ENCODE data around the gene OR2B3. TPM values are rescaled to one million over a fixed set of nuclear protein-coding genes. Genes with fewer than 3 reads are reported as not detected.
"Not testable (repeated sequence)": the region's sequence is repeated elsewhere in the genome, so short reads cannot be mapped to it uniquely, and the experiment has no call there.

OR2B3 gene
- total RNA-seq (2012; rRNA removed) = not detected in 2 replicates

DNA sequence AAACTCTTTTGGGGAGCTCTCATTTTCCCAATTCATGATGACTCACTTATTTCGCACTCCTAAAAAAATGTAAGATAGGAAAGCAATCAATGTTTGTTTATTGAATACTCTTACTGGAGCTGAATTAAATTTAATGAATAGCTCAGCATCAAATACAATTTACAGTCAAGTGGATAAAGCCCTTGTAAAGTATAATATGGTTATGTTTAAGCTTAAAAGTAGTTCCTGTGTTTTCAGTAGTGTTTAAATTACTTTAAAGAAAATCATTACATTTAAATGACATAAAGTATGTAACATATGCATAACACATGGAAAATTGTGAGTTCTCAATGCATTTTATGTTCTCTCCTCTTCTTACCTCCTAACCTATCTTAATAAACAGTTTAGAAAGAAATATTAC is at the start of gene OR2B3:
TSS of gene OR2B3 (minus strand) at position 101 of the 400 bp plus-strand sequence. CDS start at position 36, 65 bp downstream.
- Histone ChIP-seq H3K4me3 (ENCODE audit: low read length) (no peak within 1 kb of the TSS), H3K9me3 (replicated peaks; ENCODE audit: low read length) (no peaks in the 10 kb centered on the region), H3K4me2 (ENCODE audit: low read length) (no peak within 1 kb of the TSS), H3K36me3 (ENCODE audit: insufficient read depth, low read length) (no peaks in the 10 kb centered on the region), H3K27me3 (ENCODE audit: control insufficient read depth, insufficient read depth, low read length) (no peaks in the 10 kb centered on the region), H3K4me1 (ENCODE audit: control insufficient read depth, insufficient read depth, low read length) (no peaks in the 10 kb centered on the region), H3K9ac (ENCODE audit: low read depth, low read length) (no peak within 1 kb of the TSS)

- no peak overlapping the region for H3K9ac ChIP-seq (ENCODE audit: low read depth, low read length)
- H3K4me1 ChIP-seq (ENCODE audit: control insufficient read depth, insufficient read depth, low read length) = no peaks in the 10 kb centered on the region
- peaks cover 5% of the 10 kb centered on the region for H3K9me3 ChIP-seq (replicated peaks; ENCODE audit: low read length)
- H3K4me2 ChIP-seq (ENCODE audit: low read length) = no peak overlapping the region
- H3K27me3 ChIP-seq (ENCODE audit: control insufficient read depth, insufficient read depth, low read length) = no peaks in the 10 kb centered on the region
- no peaks in the 10 kb centered on the region for H3K36me3 ChIP-seq (ENCODE audit: insufficient read depth, low read length)
- no peak overlapping the region for H3K4me3 ChIP-seq (ENCODE audit: low read length)
Observed at GRCh38 chr6:29131691-29132090, 44.6 kb upstream of the OR2B3 start.

DNA sequence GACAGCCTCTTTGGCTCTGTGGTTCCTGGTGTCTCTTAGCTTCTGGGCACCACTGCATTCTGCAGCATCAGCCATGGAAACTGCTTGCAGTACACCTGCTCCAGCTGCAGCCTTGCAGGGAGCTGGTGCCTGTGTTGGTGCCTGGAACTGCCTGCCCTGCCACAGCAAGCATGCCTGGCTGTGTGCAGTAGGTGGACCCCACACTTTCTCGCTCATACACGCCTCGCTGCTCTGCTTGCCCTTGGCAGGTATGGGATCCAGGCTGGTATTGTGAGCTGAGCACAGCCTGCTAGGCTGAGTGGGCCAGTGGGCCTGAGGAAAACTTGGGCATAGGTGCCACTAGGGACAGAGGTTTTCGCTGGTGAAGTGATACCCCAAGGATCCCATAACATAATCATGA is 43.5 kb upstream of the OR2B3 start:
- no peaks in the 10 kb centered on the region for H3K4me1 ChIP-seq (ENCODE audit: control insufficient read depth, insufficient read depth, low read length)
- H3K27me3 ChIP-seq (ENCODE audit: control insufficient read depth, insufficient read depth, low read length) = no peaks in the 10 kb centered on the region
- H3K9ac ChIP-seq (ENCODE audit: low read depth, low read length) = no peak overlapping the region
- H3K4me2 ChIP-seq (ENCODE audit: low read length) = no peak overlapping the region
- H3K9me3 ChIP-seq (replicated peaks; ENCODE audit: low read length) = peaks cover 5% of the 10 kb centered on the region
- H3K4me3 ChIP-seq (ENCODE audit: low read length) = no peak overlapping the region
- no peaks in the 10 kb centered on the region for H3K36me3 ChIP-seq (ENCODE audit: insufficient read depth, low read length)

DNA sequence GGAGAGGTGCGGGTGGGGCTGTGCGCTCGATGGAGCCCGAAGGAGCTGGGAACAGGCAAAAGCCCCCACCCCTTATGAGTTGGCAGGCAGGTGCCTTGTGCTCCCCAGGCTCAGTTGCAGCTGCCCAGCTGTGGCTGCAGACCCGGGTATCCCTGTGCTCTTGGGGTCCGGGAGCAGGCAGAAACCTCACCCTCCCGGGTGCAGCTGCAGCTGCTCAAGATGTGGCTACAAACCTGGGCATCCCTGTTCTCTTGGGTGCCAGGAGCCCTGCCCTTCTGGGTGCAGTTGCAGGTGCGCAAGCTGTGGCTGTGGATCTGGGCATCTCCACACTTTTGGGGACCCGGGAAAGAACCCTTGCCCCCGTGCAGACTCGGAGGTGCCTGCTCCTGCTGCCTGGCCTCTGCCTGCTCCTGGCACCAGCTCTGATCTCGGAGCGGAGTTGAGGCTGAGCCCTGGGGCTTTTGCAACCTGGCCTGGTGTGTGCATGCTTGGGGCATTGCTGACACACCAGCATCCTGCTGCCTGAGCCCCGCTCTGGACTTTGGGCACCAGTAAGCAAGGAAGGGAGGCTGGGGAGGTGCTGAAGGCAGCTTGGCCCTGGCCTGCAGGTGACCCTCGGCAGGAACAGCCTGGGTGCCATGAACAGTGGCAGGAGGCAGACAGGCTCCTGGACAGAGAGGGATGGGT is 42.4 kb upstream of the OR2B3 start:
- Histone ChIP-seq H3K36me3 (ENCODE audit: insufficient read depth, low read length) (no peaks in the 10 kb centered on the region), H3K9ac (ENCODE audit: low read depth, low read length) (no peak overlapping the region), H3K4me3 (ENCODE audit: low read length) (no peak overlapping the region), H3K9me3 (replicated peaks; ENCODE audit: low read length) (peaks cover 5% of the 10 kb centered on the region), H3K27me3 (ENCODE audit: control insufficient read depth, insufficient read depth, low read length) (no peaks in the 10 kb centered on the region), H3K4me1 (ENCODE audit: control insufficient read depth, insufficient read depth, low read length) (no peaks in the 10 kb centered on the region), H3K4me2 (ENCODE audit: low read length) (no peak overlapping the region)

DNA sequence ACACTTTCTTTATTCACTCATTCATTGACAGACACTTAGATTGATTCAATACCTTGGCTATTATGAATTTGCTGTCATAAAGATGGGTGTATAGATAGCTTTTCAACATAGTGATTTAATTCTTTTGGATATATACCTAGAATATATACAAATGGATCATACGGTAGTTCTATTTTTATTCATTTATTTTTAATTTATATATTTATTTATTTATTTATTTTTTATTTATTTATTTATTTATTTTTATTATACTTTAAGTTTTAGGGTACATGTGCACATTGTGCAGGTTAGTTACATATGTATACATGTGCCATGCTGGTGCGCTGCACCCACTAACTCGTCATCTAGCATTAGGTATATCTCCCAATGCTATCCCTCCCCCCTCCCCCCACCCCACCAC is 27.9 kb upstream of the OR2B3 start:
- H3K4me3 ChIP-seq (ENCODE audit: low read length); H3K9ac ChIP-seq (ENCODE audit: low read depth, low read length); H3K4me2 ChIP-seq (ENCODE audit: low read length); H3K36me3 ChIP-seq (ENCODE audit: insufficient read depth, low read length); H3K27me3 ChIP-seq (ENCODE audit: control insufficient read depth, insufficient read depth, low read length); H3K4me1 ChIP-seq (ENCODE audit: control insufficient read depth, insufficient read depth, low read length); H3K9me3 ChIP-seq (replicated peaks; ENCODE audit: low read length): not testable (repeated sequence)

DNA sequence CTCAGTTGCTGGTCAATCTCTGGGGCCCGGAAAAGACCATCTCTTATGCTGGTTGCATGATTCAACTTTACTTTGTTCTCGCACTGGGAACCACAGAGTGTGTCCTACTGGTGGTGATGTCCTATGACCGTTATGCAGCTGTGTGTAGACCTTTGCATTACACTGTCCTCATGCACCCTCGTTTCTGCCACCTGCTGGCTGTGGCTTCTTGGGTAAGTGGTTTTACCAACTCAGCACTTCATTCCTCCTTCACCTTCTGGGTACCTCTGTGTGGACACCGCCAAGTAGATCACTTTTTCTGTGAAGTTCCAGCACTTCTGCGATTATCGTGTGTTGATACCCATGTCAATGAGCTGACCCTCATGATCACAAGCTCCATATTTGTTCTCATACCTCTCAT is 25.0 kb upstream of the OR2B3 start:
- Histone ChIP-seq H3K9ac (ENCODE audit: low read depth, low read length) (no peak overlapping the region), H3K4me1 (ENCODE audit: control insufficient read depth, insufficient read depth, low read length) (no peaks in the 10 kb centered on the region), H3K9me3 (replicated peaks; ENCODE audit: low read length) (no peaks in the 10 kb centered on the region), H3K27me3 (ENCODE audit: control insufficient read depth, insufficient read depth, low read length) (no peaks in the 10 kb centered on the region), H3K4me3 (ENCODE audit: low read length) (no peak overlapping the region), H3K4me2 (ENCODE audit: low read length) (no peak overlapping the region), H3K36me3 (ENCODE audit: insufficient read depth, low read length) (no peaks in the 10 kb centered on the region)

DNA sequence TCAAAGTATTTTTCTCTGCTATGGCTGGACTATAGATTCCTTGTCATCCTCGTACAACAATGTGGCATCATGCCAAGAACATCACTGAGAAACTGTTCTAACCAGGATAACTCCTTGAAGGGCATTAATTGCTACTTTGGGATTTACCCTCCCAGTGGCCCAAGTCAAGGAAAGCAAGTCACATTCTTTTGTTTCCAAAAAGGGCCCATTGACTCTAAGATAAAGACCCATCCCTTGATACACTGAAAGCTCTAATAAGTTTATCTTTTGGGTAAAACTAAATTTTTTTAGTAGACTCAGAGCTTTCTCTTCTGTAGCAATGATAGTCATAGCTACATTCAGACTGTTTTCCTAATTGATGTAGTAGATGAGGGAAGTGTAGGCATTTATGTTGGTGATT is 20.6 kb upstream of the OR2B3 start, which contains the start of gene OR2J3:
TSS of gene OR2J3 (plus strand) at position 301 of the 400 bp plus-strand sequence. CDS start 3,833 bp downstream, outside the sequence.
- Histone ChIP-seq H3K27me3 (ENCODE audit: control insufficient read depth, insufficient read depth, low read length) (no peaks in the 10 kb centered on the region), H3K4me2 (ENCODE audit: low read length) (no peak within 1 kb of the TSS), H3K4me1 (ENCODE audit: control insufficient read depth, insufficient read depth, low read length) (no peaks in the 10 kb centered on the region), H3K36me3 (ENCODE audit: insufficient read depth, low read length) (no peaks in the 10 kb centered on the region), H3K9me3 (replicated peaks; ENCODE audit: low read length) (no peaks in the 10 kb centered on the region), H3K9ac (ENCODE audit: low read depth, low read length) (no peak within 1 kb of the TSS), H3K4me3 (ENCODE audit: low read length) (no peak within 1 kb of the TSS)

- Histone ChIP-seq H3K27me3 (ENCODE audit: control insufficient read depth, insufficient read depth, low read length) (no peaks in the 10 kb centered on the region), H3K4me3 (ENCODE audit: low read length) (no peak within 1 kb of the TSS)
Observed at GRCh38 chr6:29099190-29099589, 12.1 kb upstream of the OR2B3 start, which contains the start of gene OR2J1. Gene OR2J1, plus strand, starts transcription at chr6:29099490. Its CDS starts 1,453 bp downstream, at chr6:29100943.

DNA sequence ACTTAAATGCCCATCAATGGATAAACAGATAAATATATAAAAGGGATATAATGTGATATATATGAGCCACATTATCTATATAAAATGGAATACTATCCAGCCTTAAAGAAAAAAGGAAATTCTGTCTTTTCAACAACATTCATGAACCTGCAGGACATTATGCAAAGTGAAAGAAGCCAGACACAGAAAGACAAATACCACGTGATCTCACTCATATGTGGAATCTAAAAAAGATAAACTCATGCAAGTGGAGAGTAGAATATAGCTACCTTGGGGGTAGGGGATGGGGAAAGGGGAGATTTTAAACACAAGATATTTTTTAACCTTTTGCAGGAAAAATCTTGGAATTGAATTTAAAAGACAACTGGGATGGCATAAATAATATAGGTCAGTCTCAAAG is 10.7 kb upstream of the OR2B3 start:
- Histone ChIP-seq H3K4me2 (ENCODE audit: low read length) (no peak overlapping the region), H3K9ac (ENCODE audit: low read depth, low read length) (no peak overlapping the region), H3K4me1 (ENCODE audit: control insufficient read depth, insufficient read depth, low read length) (no peaks in the 10 kb centered on the region), H3K4me3 (ENCODE audit: low read length) (no peak overlapping the region), H3K27me3 (ENCODE audit: control insufficient read depth, insufficient read depth, low read length) (no peaks in the 10 kb centered on the region), H3K36me3 (ENCODE audit: insufficient read depth, low read length) (no peaks in the 10 kb centered on the region), H3K9me3 (replicated peaks; ENCODE audit: low read length) (no peaks in the 10 kb centered on the region)

More at GRCh38 chr6:29099190-29099589, 12.1 kb upstream of the OR2B3 start, which contains the start of gene OR2J1:
- no peaks in the 10 kb centered on the region for H3K4me1 ChIP-seq (ENCODE audit: control insufficient read depth, insufficient read depth, low read length)
- H3K36me3 ChIP-seq (ENCODE audit: insufficient read depth, low read length) = no peaks in the 10 kb centered on the region
- no peak within 1 kb of the TSS for H3K9ac ChIP-seq (ENCODE audit: low read depth, low read length)
- no peaks in the 10 kb centered on the region for H3K9me3 ChIP-seq (replicated peaks; ENCODE audit: low read length)
- no peak within 1 kb of the TSS for H3K4me2 ChIP-seq (ENCODE audit: low read length)

DNA sequence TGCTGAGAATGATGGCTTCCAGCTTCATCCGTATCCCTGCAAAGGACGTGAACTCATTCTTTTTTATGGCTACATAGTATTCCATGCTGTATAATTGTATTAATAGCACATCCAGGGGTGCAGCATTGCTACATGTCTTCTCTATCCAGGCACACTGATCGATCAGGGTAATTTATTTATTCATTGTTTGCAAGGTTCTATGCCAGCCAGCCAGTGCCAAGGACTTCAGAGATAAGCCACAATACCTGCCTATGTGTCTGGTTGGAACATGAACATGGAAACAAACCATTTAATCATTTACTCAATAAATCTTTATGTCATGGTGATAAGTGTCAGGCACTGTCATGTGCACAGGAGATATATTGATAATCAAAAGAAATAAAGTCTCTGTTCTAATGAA is 5.8 kb upstream of the OR2B3 start:
- no peaks in the 10 kb centered on the region for H3K27me3 ChIP-seq (ENCODE audit: control insufficient read depth, insufficient read depth, low read length)
- H3K36me3 ChIP-seq (ENCODE audit: insufficient read depth, low read length) = no peaks in the 10 kb centered on the region
- H3K4me2 ChIP-seq (ENCODE audit: low read length) = no peak overlapping the region
- H3K9ac ChIP-seq (ENCODE audit: low read depth, low read length) = no peak overlapping the region
- H3K4me1 ChIP-seq (ENCODE audit: control insufficient read depth, insufficient read depth, low read length) = no peaks in the 10 kb centered on the region
- H3K9me3 ChIP-seq (replicated peaks; ENCODE audit: low read length) = no peaks in the 10 kb centered on the region
- H3K4me3 ChIP-seq (ENCODE audit: low read length) = no peak overlapping the region

- Histone ChIP-seq H3K36me3 (ENCODE audit: insufficient read depth, low read length) (no peaks in the 10 kb centered on the region), H3K27me3 (ENCODE audit: control insufficient read depth, insufficient read depth, low read length) (no peaks in the 10 kb centered on the region), H3K4me2 (ENCODE audit: low read length) (no peak overlapping the region), H3K4me1 (ENCODE audit: control insufficient read depth, insufficient read depth, low read length) (no peaks in the 10 kb centered on the region), H3K4me3 (ENCODE audit: low read length) (no peak overlapping the region), H3K9ac (ENCODE audit: low read depth, low read length) (no peak overlapping the region), H3K9me3 (replicated peaks; ENCODE audit: low read length) (no peaks in the 10 kb centered on the region)
Observed at GRCh38 chr6:29082457-29082856, 4.7 kb downstream of the OR2B3 start.

DNA sequence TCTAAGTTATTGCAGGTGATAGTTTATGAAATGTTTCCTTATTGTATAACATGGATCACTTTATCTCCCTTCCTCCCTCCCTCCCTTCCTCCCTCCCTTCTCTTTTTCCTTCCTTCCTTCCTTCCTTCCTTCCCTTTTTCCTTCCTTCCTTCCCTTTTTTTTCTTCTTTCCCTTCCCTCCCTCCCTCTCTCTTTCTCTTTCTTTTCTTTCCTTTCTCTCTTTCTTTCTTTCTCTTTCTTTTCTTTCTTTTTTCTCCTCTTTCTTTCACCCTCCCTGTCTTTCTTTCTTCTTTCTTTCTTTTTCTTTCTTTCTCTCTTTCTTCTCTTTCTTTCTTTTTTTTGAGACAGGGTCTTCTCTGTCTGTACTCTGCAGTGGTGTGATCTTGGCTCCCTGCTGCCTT is 5.8 kb downstream of the OR2B3 start:
- no peaks in the 10 kb centered on the region for H3K36me3 ChIP-seq (ENCODE audit: insufficient read depth, low read length)
- no peaks in the 10 kb centered on the region for H3K9me3 ChIP-seq (replicated peaks; ENCODE audit: low read length)
- H3K4me3 ChIP-seq (ENCODE audit: low read length) = no peak overlapping the region
- H3K4me1 ChIP-seq (ENCODE audit: control insufficient read depth, insufficient read depth, low read length) = no peaks in the 10 kb centered on the region
- no peak overlapping the region for H3K4me2 ChIP-seq (ENCODE audit: low read length)
- no peaks in the 10 kb centered on the region for H3K27me3 ChIP-seq (ENCODE audit: control insufficient read depth, insufficient read depth, low read length)
- H3K9ac ChIP-seq (ENCODE audit: low read depth, low read length) = no peak overlapping the region
